ENCODE measurements around the gene SCMH1. TPM values are rescaled to one million over a fixed set of nuclear protein-coding genes. Genes with fewer than 3 reads are reported as not detected.

Gene SCMH1
- total RNA-seq, 1 experiment from 2014 or later: 19.4 TPM

DNA sequence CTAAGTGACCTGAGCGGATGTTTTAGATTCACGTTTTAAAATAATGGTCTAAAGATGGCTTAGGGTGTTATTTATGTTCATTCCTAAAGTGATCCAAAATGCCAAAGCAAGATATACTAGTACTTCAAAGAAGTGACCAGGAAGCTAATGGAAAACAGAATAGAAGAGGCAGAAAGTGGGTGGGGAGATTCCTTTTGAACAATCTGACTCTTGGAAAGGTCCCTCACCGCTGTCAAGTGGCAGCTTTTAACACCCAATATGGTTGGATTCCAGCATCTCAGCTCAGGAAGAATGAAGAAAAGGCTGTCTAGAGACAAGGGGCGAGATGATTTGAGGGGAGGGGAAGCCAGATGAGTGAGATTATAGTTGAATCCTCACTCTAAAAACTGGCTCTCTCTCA lies 90.3 kb downstream of the SCMH1 start:
- DNase-seq (ENCODE audit: low spot score): no peak
- ChIA-PET CTCF (no interaction called here), POLR2A (no interaction called here)
- peaks cover 9% of the 10 kb centered on the region for H3K36me3 Mint-ChIP-seq
- no peaks in the 10 kb centered on the region for H3K27me3 Mint-ChIP-seq (ENCODE audit: low read depth)
- no peak for ATAC-seq
- H3K27ac Mint-ChIP-seq: no peak overlapping the region
- H3K4me3 Mint-ChIP-seq: no peak overlapping the region
- H3K4me1 Mint-ChIP-seq: peaks cover 3% of the 10 kb centered on the region; the same call in 1 of the 2 replicates
- H3K9me3 Mint-ChIP-seq: no peaks in the 10 kb centered on the region
- no peak for TF ChIP-seq GTF2I (CRISPR knock-in tag; conservative IDR thresholded peaks at IDR 0.05)
- TF ChIP-seq CREM (CRISPR knock-in tag; IDR thresholded peaks at IDR 0.05): no peak
- no peak for TF ChIP-seq NR3C1 (CRISPR knock-in tag; conservative IDR thresholded peaks at IDR 0.05; ENCODE audit: low read depth)
- no peak for TF ChIP-seq TP53 (CRISPR knock-in tag; IDR thresholded peaks at IDR 0.05)
- TF ChIP-seq HMGXB4 (CRISPR knock-in tag; IDR thresholded peaks at IDR 0.05): no peak

GRCh38 chr1:41149570-41149969 lies 92.5 kb downstream of the SCMH1 start:
- no peak overlapping the region for H3K4me3 Mint-ChIP-seq
- ChIA-PET CTCF (no interaction called here), POLR2A (no interaction called here)
- H3K4me1 Mint-ChIP-seq: no peaks in the 10 kb centered on the region
- H3K9me3 Mint-ChIP-seq: no peaks in the 10 kb centered on the region
- no peak for TF ChIP-seq ETV6 (CRISPR knock-in tag; IDR thresholded peaks at IDR 0.05)
- no peak for TF ChIP-seq ZNF138 (CRISPR knock-in tag; conservative IDR thresholded peaks at IDR 0.05)
- TF ChIP-seq KAT7 (CRISPR knock-in tag; IDR thresholded peaks at IDR 0.05; ENCODE audit: borderline replicate concordance): no peak
- TF ChIP-seq TEAD1 (CRISPR knock-in tag; IDR thresholded peaks at IDR 0.05): no peak
- no peak for TF ChIP-seq PRRX2 (CRISPR knock-in tag; IDR thresholded peaks at IDR 0.05)
- no peaks in the 10 kb centered on the region for H3K27me3 Mint-ChIP-seq (ENCODE audit: low read depth)
- no peak for ATAC-seq
- H3K27ac Mint-ChIP-seq: no peak overlapping the region
- peaks cover 9% of the 10 kb centered on the region for H3K36me3 Mint-ChIP-seq
- DNase-seq (ENCODE audit: low spot score): no peak

GRCh38 chr1:41144285-41144684 lies 97.8 kb downstream of the SCMH1 start:
- H3K9me3 Mint-ChIP-seq: peaks cover 31% of the 10 kb centered on the region
- DNase-seq (ENCODE audit: low spot score) (no peak), ATAC-seq (no peak)
- peaks cover 37% of the 10 kb centered on the region for H3K36me3 Mint-ChIP-seq
- H3K4me3 Mint-ChIP-seq: no peak overlapping the region
- CTCF ChIA-PET: no interaction called here
- H3K4me1 Mint-ChIP-seq: no peaks in the 10 kb centered on the region
- H3K27ac Mint-ChIP-seq: no peak overlapping the region
- POLR2A ChIA-PET: no interaction called here
- H3K27me3 Mint-ChIP-seq (ENCODE audit: low read depth): no peaks in the 10 kb centered on the region; the same call in 1 of the 2 replicates
- TF ChIP-seq MXD4 (CRISPR knock-in tag; IDR thresholded peaks at IDR 0.05; ENCODE audit: borderline replicate concordance) (no peak), ATF6 (CRISPR knock-in tag; IDR thresholded peaks at IDR 0.05) (no peak), AFF4 (CRISPR knock-in tag; IDR thresholded peaks at IDR 0.05; ENCODE audit: borderline replicate concordance) (no peak), USF1 (CRISPR knock-in tag; IDR thresholded peaks at IDR 0.05) (no peak), HMGXB4 (CRISPR knock-in tag; IDR thresholded peaks at IDR 0.05) (no peak), SMAD4 (CRISPR knock-in tag; IDR thresholded peaks at IDR 0.05) (no peak), ZMAT4 (CRISPR knock-in tag; IDR thresholded peaks at IDR 0.05) (no peak), ZNF416 (CRISPR knock-in tag; IDR thresholded peaks at IDR 0.05) (no peak), ESRRA (CRISPR knock-in tag; IDR thresholded peaks at IDR 0.05; ENCODE audit: borderline replicate concordance) (no peak), MYBL2 (CRISPR knock-in tag; IDR thresholded peaks at IDR 0.05) (no peak), GABPB1 (CRISPR knock-in tag; IDR thresholded peaks at IDR 0.05) (no peak), ATF1 (CRISPR knock-in tag; IDR thresholded peaks at IDR 0.05) (no peak), RORB (CRISPR knock-in tag; IDR thresholded peaks at IDR 0.05) (no peak), GRHL2 (CRISPR knock-in tag; IDR thresholded peaks at IDR 0.05; ENCODE audit: insufficient replicate concordance, severe bottlenecking) (no peak)
